ENCODE data around the gene LIN37.
"Not testable (repeated sequence)": the region's sequence is repeated elsewhere in the genome, so short reads cannot be mapped to it uniquely, and the experiment has no call there.

LIN37 gene

GRCh38 chr19:35766571-35767104 is 18.3 kb downstream of the LIN37 start:
- Histone ChIP-seq H3K27ac (ENCODE audit: low read depth, low read length) (no peak overlapping the region), H3K9ac (ENCODE audit: low read length) (no peak overlapping the region), H3K4me3 (ENCODE audit: low read length) (no peak overlapping the region), H3K4me1 (ENCODE audit: control insufficient read depth, insufficient read depth, low read length) (no peaks in the 10 kb centered on the region), H3K27me3 (ENCODE audit: control insufficient read depth, insufficient read depth, low read length) (no peaks in the 10 kb centered on the region), H3K36me3 (ENCODE audit: control insufficient read depth, insufficient read depth, low read length) (no peaks in the 10 kb centered on the region)

- Histone ChIP-seq H3K9ac (ENCODE audit: low read length) (no peak overlapping the region), H3K27me3 (ENCODE audit: control insufficient read depth, insufficient read depth, low read length) (no peaks in the 10 kb centered on the region), H3K27ac (ENCODE audit: low read depth, low read length) (no peak overlapping the region), H3K4me3 (ENCODE audit: low read length) (no peak overlapping the region), H3K36me3 (ENCODE audit: control insufficient read depth, insufficient read depth, low read length) (no peaks in the 10 kb centered on the region), H3K4me1 (ENCODE audit: control insufficient read depth, insufficient read depth, low read length) (no peaks in the 10 kb centered on the region)
These were observed 19.1 kb downstream of the LIN37 start for GRCh38 chr19:35767288-35768081.

- Histone ChIP-seq H3K27me3 (ENCODE audit: control insufficient read depth, insufficient read depth, low read length) (no peaks in the 10 kb centered on the region), H3K9ac (ENCODE audit: low read length) (no peak overlapping the region), H3K4me1 (ENCODE audit: control insufficient read depth, insufficient read depth, low read length) (no peaks in the 10 kb centered on the region), H3K4me3 (ENCODE audit: low read length) (no peak overlapping the region), H3K36me3 (ENCODE audit: control insufficient read depth, insufficient read depth, low read length) (no peaks in the 10 kb centered on the region), H3K27ac (ENCODE audit: low read depth, low read length) (no peak overlapping the region)
These were observed 19.7 kb downstream of the LIN37 start for GRCh38 chr19:35768082-35768421.

- H3K27me3 ChIP-seq (ENCODE audit: control insufficient read depth, insufficient read depth, low read length); H3K9ac ChIP-seq (ENCODE audit: low read length); H3K4me3 ChIP-seq (ENCODE audit: low read length); H3K27ac ChIP-seq (ENCODE audit: low read depth, low read length); H3K4me1 ChIP-seq (ENCODE audit: control insufficient read depth, insufficient read depth, low read length); H3K36me3 ChIP-seq (ENCODE audit: control insufficient read depth, insufficient read depth, low read length): not testable (repeated sequence)
These were observed 24.0 kb downstream of the LIN37 start for GRCh38 chr19:35772362-35772761.

- no peaks in the 10 kb centered on the region for H3K36me3 ChIP-seq (ENCODE audit: control insufficient read depth, insufficient read depth, low read length)
- H3K4me1 ChIP-seq (ENCODE audit: control insufficient read depth, insufficient read depth, low read length) = peaks cover 2% of the 10 kb centered on the region
- no peak overlapping the region for H3K4me3 ChIP-seq (ENCODE audit: low read length)
- no peak overlapping the region for H3K27ac ChIP-seq (ENCODE audit: low read depth, low read length)
- H3K9ac ChIP-seq (ENCODE audit: low read length) = no peak overlapping the region
- H3K27me3 ChIP-seq (ENCODE audit: control insufficient read depth, insufficient read depth, low read length) = no peaks in the 10 kb centered on the region
These were observed 24.8 kb downstream of the LIN37 start for GRCh38 chr19:35773020-35773806.

GRCh38 chr19:35774274-35775045 is 26.1 kb downstream of the LIN37 start:
- H3K27me3 ChIP-seq (ENCODE audit: control insufficient read depth, insufficient read depth, low read length) = no peaks in the 10 kb centered on the region
- H3K36me3 ChIP-seq (ENCODE audit: control insufficient read depth, insufficient read depth, low read length) = peaks cover 3% of the 10 kb centered on the region
- H3K4me1 ChIP-seq (ENCODE audit: control insufficient read depth, insufficient read depth, low read length) = peaks cover 2% of the 10 kb centered on the region
- H3K9ac ChIP-seq (ENCODE audit: low read length) = no peak overlapping the region
- H3K27ac ChIP-seq (ENCODE audit: low read depth, low read length) = no peak overlapping the region
- H3K4me3 ChIP-seq (ENCODE audit: low read length) = peak overlapping the region; percentile 70

GRCh38 chr19:35775046-35775297 is 26.6 kb downstream of the LIN37 start:
- H3K4me3 ChIP-seq (ENCODE audit: low read length) = peak overlapping the region; percentile 70
- peaks cover 2% of the 10 kb centered on the region for H3K4me1 ChIP-seq (ENCODE audit: control insufficient read depth, insufficient read depth, low read length)
- H3K27ac ChIP-seq (ENCODE audit: low read depth, low read length) = no peak overlapping the region
- H3K27me3 ChIP-seq (ENCODE audit: control insufficient read depth, insufficient read depth, low read length) = no peaks in the 10 kb centered on the region
- H3K9ac ChIP-seq (ENCODE audit: low read length) = no peak overlapping the region
- peaks cover 3% of the 10 kb centered on the region for H3K36me3 ChIP-seq (ENCODE audit: control insufficient read depth, insufficient read depth, low read length)

- H3K9ac ChIP-seq (ENCODE audit: low read length) = no peak within 1 kb of the TSS
- no peak within 1 kb of the TSS for H3K27ac ChIP-seq (ENCODE audit: low read depth, low read length)
- H3K27me3 ChIP-seq (ENCODE audit: control insufficient read depth, insufficient read depth, low read length) = no peaks in the 10 kb centered on the region
- peak within 1 kb of the TSS; percentile 70 for H3K4me3 ChIP-seq (ENCODE audit: low read length)
- peaks cover 3% of the 10 kb centered on the region for H3K36me3 ChIP-seq (ENCODE audit: control insufficient read depth, insufficient read depth, low read length)
- H3K4me1 ChIP-seq (ENCODE audit: control insufficient read depth, insufficient read depth, low read length) = peaks cover 2% of the 10 kb centered on the region
These were observed 27.1 kb downstream of the LIN37 start, which contains the start of gene ARHGAP33 for GRCh38 chr19:35775298-35776101. TSS of gene ARHGAP33 (plus strand) at chr19:35775564. CDS start at chr19:35775659, 95 bp downstream.

GRCh38 chr19:35776102-35776788 is 27.9 kb downstream of the LIN37 start:
- Histone ChIP-seq H3K27me3 (ENCODE audit: control insufficient read depth, insufficient read depth, low read length) (no peaks in the 10 kb centered on the region), H3K9ac (ENCODE audit: low read length) (peak overlapping the region; percentile 14), H3K4me1 (ENCODE audit: control insufficient read depth, insufficient read depth, low read length) (peaks cover 2% of the 10 kb centered on the region), H3K27ac (ENCODE audit: low read depth, low read length) (no peak overlapping the region), H3K4me3 (ENCODE audit: low read length) (peak overlapping the region; percentile 34), H3K36me3 (ENCODE audit: control insufficient read depth, insufficient read depth, low read length) (peaks cover 5% of the 10 kb centered on the region)

GRCh38 chr19:35777086-35777841 is 28.9 kb downstream of the LIN37 start:
- Histone ChIP-seq H3K4me1 (ENCODE audit: control insufficient read depth, insufficient read depth, low read length) (peaks cover 2% of the 10 kb centered on the region), H3K27ac (ENCODE audit: low read depth, low read length) (no peak overlapping the region), H3K9ac (ENCODE audit: low read length) (no peak overlapping the region), H3K27me3 (ENCODE audit: control insufficient read depth, insufficient read depth, low read length) (no peaks in the 10 kb centered on the region), H3K36me3 (ENCODE audit: control insufficient read depth, insufficient read depth, low read length) (peaks cover 11% of the 10 kb centered on the region), H3K4me3 (ENCODE audit: low read length) (no peak overlapping the region)

- no peak overlapping the region for H3K9ac ChIP-seq (ENCODE audit: low read length)
- H3K27ac ChIP-seq (ENCODE audit: low read depth, low read length) = no peak overlapping the region
These were observed 29.6 kb downstream of the LIN37 start for GRCh38 chr19:35777961-35778360.

More at GRCh38 chr19:35777961-35778360, 29.6 kb downstream of the LIN37 start:
- Histone ChIP-seq H3K4me1 (ENCODE audit: control insufficient read depth, insufficient read depth, low read length) (peaks cover 2% of the 10 kb centered on the region), H3K36me3 (ENCODE audit: control insufficient read depth, insufficient read depth, low read length) (peaks cover 12% of the 10 kb centered on the region), H3K4me3 (ENCODE audit: low read length) (no peak overlapping the region), H3K27me3 (ENCODE audit: control insufficient read depth, insufficient read depth, low read length) (no peaks in the 10 kb centered on the region)

All from rectal smooth muscle tissue (tissue), 1 donor.